ENCODE results near the gene PDE3B. TPM values are rescaled to one million over a fixed set of nuclear protein-coding genes. Genes with fewer than 3 reads are reported as not detected.
"Not testable (repeated sequence)": the region's sequence is repeated elsewhere in the genome, so short reads cannot be mapped to it uniquely, and the experiment has no call there.

The PDE3B gene
- total RNA-seq, 1 donor from 2014 or later, result 24.3 TPM

- Mint-ChIP-seq H3K9me3 (peaks cover 12% of the 10 kb centered on the region), H3K27me3 (ENCODE audit: low read depth) (no peaks in the 10 kb centered on the region), H3K4me1 (peaks cover 5% of the 10 kb centered on the region), H3K4me3 (no peak overlapping the region), H3K27ac (ENCODE audit: unreplicated experiment) (no peak overlapping the region), H3K36me3 (ENCODE audit: low read depth) (peaks cover 22% of the 10 kb centered on the region)
- DNase-seq (ENCODE audit: low read depth, low spot score), result no peak
- TF ChIP-seq, protein P1, sequence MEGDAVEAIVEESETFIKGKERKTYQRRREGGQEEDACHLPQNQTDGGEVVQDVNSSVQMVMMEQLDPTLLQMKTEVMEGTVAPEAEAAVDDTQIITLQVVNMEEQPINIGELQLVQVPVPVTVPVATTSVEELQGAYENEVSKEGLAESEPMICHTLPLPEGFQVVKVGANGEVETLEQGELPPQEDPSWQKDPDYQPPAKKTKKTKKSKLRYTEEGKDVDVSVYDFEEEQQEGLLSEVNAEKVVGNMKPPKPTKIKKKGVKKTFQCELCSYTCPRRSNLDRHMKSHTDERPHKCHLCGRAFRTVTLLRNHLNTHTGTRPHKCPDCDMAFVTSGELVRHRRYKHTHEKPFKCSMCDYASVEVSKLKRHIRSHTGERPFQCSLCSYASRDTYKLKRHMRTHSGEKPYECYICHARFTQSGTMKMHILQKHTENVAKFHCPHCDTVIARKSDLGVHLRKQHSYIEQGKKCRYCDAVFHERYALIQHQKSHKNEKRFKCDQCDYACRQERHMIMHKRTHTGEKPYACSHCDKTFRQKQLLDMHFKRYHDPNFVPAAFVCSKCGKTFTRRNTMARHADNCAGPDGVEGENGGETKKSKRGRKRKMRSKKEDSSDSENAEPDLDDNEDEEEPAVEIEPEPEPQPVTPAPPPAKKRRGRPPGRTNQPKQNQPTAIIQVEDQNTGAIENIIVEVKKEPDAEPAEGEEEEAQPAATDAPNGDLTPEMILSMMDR (conservative IDR thresholded peaks at IDR 0.05), result no peak
Observed at GRCh38 chr11:14774721-14775120, 131.1 kb downstream of the PDE3B start.

GRCh38 chr11:14775897-14776296, 132.3 kb downstream of the PDE3B start:
- DNase-seq (ENCODE audit: low read depth, low spot score), result no peak
- Mint-ChIP-seq H3K36me3 (ENCODE audit: low read depth) (peaks cover 28% of the 10 kb centered on the region), H3K27me3 (ENCODE audit: low read depth) (no peaks in the 10 kb centered on the region), H3K27ac (ENCODE audit: unreplicated experiment) (no peak overlapping the region), H3K4me1 (peaks cover 5% of the 10 kb centered on the region), H3K9me3 (peaks cover 14% of the 10 kb centered on the region), H3K4me3 (no peak overlapping the region)
- TF ChIP-seq, protein P1 (conservative IDR thresholded peaks at IDR 0.05), result no peak

DNA sequence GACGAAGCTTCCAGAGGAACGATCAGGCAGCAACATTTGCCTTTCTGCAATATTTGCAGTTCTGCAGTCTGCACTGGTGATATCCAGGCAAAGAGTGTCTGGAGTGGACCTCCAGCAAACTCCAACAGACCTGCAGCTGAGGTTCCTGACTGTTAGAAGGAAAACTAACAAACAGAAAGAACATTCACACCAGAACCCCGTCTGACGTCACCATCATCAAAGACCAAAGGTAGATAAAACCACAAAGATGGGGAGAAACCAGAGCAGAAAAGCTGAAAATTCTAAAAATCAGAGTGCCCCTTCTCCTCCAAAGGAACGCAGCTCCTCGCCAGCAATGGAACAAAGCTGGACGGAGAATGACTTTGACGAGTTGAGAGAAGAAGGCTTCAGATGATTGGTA, 134.9 kb downstream of the PDE3B start:
- H3K4me1 Mint-ChIP-seq; H3K4me3 Mint-ChIP-seq; DNase-seq (ENCODE audit: low read depth, low spot score); H3K27ac Mint-ChIP-seq (ENCODE audit: unreplicated experiment); H3K27me3 Mint-ChIP-seq (ENCODE audit: low read depth): not testable (repeated sequence)
- peaks cover 36% of the 10 kb centered on the region for H3K36me3 Mint-ChIP-seq (ENCODE audit: low read depth)
- peaks cover 21% of the 10 kb centered on the region for H3K9me3 Mint-ChIP-seq

GRCh38 chr11:14783788-14784187, 140.2 kb downstream of the PDE3B start:
- H3K27ac Mint-ChIP-seq (ENCODE audit: unreplicated experiment), result no peak overlapping the region
- TF ChIP-seq, protein P1 (conservative IDR thresholded peaks at IDR 0.05), result no peak
- no peaks in the 10 kb centered on the region for H3K4me1 Mint-ChIP-seq
- no peaks in the 10 kb centered on the region for H3K27me3 Mint-ChIP-seq (ENCODE audit: low read depth)
- peaks cover 21% of the 10 kb centered on the region for H3K36me3 Mint-ChIP-seq (ENCODE audit: low read depth)
- H3K4me3 Mint-ChIP-seq, result no peak overlapping the region
- DNase-seq (ENCODE audit: low read depth, low spot score), result no peak
- peaks cover 15% of the 10 kb centered on the region for H3K9me3 Mint-ChIP-seq

- H3K27ac Mint-ChIP-seq (ENCODE audit: unreplicated experiment), result no peak overlapping the region
- TF ChIP-seq, protein P1 (conservative IDR thresholded peaks at IDR 0.05), result no peak
- no peak overlapping the region for H3K4me3 Mint-ChIP-seq
- H3K9me3 Mint-ChIP-seq, result peaks cover 12% of the 10 kb centered on the region
- H3K36me3 Mint-ChIP-seq (ENCODE audit: low read depth), result peaks cover 17% of the 10 kb centered on the region
- DNase-seq (ENCODE audit: low read depth, low spot score), result no peak
- H3K27me3 Mint-ChIP-seq (ENCODE audit: low read depth), result no peaks in the 10 kb centered on the region
- H3K4me1 Mint-ChIP-seq, result no peaks in the 10 kb centered on the region
Observed at GRCh38 chr11:14784230-14784629, 140.6 kb downstream of the PDE3B start.

DNA sequence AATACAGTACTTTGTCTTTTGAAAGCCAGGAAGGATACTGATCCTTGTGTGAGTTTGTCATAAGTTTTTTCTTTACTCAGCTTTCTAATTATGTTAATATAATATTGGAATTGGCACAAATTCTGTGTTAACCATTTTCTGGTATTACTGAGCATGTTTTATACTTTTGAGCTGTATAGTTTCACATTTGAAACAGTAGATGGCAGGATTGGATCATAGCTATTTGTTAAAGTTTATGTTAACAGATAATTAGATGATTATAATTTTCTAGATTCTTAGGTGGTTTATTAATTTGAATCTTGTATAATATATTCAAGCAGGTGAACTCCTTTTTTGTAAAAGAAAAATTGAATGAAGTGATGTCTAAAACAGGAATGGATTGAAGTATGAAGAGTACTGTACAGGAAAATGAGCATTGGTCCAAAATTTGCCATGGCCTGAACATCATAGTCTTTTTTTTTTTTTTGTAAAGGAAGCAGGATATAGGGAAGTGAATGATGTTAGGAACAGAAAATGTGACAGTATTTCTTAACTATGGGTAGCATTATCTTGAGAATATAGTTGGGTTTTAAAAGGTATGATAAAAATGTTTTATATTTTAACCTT, 146.4 kb downstream of the PDE3B start:
- H3K9me3 Mint-ChIP-seq, result no peaks in the 10 kb centered on the region
- no peaks in the 10 kb centered on the region for H3K36me3 Mint-ChIP-seq (ENCODE audit: low read depth)
- H3K27ac Mint-ChIP-seq (ENCODE audit: unreplicated experiment), result no peak overlapping the region
- peaks cover 4% of the 10 kb centered on the region for H3K4me1 Mint-ChIP-seq
- TF ChIP-seq, protein P1 (conservative IDR thresholded peaks at IDR 0.05), result no peak
- DNase-seq (ENCODE audit: low read depth, low spot score), result no peak
- H3K27me3 Mint-ChIP-seq (ENCODE audit: low read depth), result no peaks in the 10 kb centered on the region
- no peak overlapping the region for H3K4me3 Mint-ChIP-seq
